HUES48 (cell line): Measurements from ENCODE around the gene CALHM2.

Experiments
- H3K27ac ChIP-seq: one replicate; pipeline ENCODE4 v1.7.0; 2013; ENCODE audit warnings: low read depth, low read length, inconsistent platforms
- H3K27me3 ChIP-seq: 2 replicates; pipeline ENCODE4 v1.6.1; 2013; ENCODE audit warnings: mild to moderate bottlenecking, low read length; ENCODE audit not compliant: control insufficient read depth, insufficient read depth
- H3K36me3 ChIP-seq: 2 replicates; pipeline ENCODE4 v1.6.1; 2013; ENCODE audit warnings: low read length; ENCODE audit not compliant: control insufficient read depth, insufficient read depth
- H3K4me1 ChIP-seq: 2 replicates; pipeline ENCODE4 v1.6.1; 2013; ENCODE audit warnings: mild to moderate bottlenecking, low read length; ENCODE audit not compliant: control insufficient read depth, insufficient read depth
- H3K4me3 ChIP-seq: 2 replicates; pipeline ENCODE4 v1.5.1; 2013; ENCODE audit warnings: mild to moderate bottlenecking, low read depth, low read length
- H3K9ac ChIP-seq: 2 replicates; pipeline ENCODE4 v1.6.1; 2013; ENCODE audit warnings: mild to moderate bottlenecking, low read depth, low read length, moderate library complexity
- H3K9me3 ChIP-seq: 2 replicates; pipeline ENCODE4 v1.6.1; 2013; ENCODE audit warnings: low read length; ENCODE audit not compliant: control insufficient read depth, insufficient read depth

Gene CALHM2

DNA sequence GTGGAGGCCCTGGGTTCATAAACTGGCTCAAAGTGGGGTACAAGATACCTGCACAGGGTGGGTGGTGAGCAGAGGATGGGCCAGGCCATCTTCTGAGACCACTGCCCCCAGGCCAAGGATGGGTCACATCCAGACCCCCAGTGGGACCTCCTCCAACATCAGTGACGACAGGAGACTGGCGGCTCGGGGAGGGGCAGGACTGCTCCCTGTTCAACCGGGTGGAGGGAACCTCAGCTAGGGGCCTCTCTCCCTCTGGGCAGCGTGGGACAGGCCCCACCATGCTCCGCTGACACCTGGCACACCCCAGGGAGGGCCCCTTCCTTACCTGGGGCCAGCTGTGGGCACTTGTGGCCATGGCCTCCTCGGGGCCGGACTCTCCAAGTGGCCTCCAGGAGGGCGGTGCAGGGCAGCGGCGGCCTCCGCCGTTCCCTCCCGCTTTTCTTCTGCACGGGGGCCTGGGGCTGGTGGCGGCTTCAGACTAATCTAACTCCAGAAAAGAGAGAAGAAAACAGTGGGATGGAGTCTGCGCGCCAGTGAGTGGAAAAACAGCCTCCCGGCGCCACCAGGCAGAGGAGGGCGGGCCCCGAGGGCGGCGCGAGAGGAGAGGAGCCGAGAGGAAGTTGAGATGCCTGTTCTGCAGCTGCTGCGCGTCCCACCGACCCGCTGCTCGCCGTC lies at the start of gene CALHM2:
TSS of gene CALHM2 (minus strand) at position 540 of the 675 bp plus-strand sequence. CDS start 2,429 bp downstream, outside the sequence.
- no peak within 1 kb of the TSS for H3K27ac ChIP-seq
- H3K9ac ChIP-seq, result no peak within 1 kb of the TSS
- peak within 1 kb of the TSS; percentile 25; the same call in 1 of the 2 replicates for H3K4me3 ChIP-seq
- peaks cover 10% of the 10 kb centered on the region for H3K36me3 ChIP-seq
- no peaks in the 10 kb centered on the region for H3K9me3 ChIP-seq
- no peaks in the 10 kb centered on the region for H3K4me1 ChIP-seq
- no peaks in the 10 kb centered on the region for H3K27me3 ChIP-seq

- Histone ChIP-seq H3K36me3 (no peaks in the 10 kb centered on the region), H3K9ac (no peak overlapping the region), H3K27ac (no peak overlapping the region), H3K4me1 (no peaks in the 10 kb centered on the region), H3K27me3 (peaks cover 18% of the 10 kb centered on the region), H3K4me3 (no peak overlapping the region), H3K9me3 (no peaks in the 10 kb centered on the region)
Measured at GRCh38 chr10:103501186-103501585, 49.0 kb upstream of the CALHM2 start.

- Histone ChIP-seq H3K9ac (no peak overlapping the region), H3K27ac (no peak overlapping the region), H3K9me3 (no peaks in the 10 kb centered on the region), H3K4me3 (no peak overlapping the region), H3K36me3 (no peaks in the 10 kb centered on the region), H3K27me3 (peaks cover 25% of the 10 kb centered on the region), H3K4me1 (no peaks in the 10 kb centered on the region)
Measured at GRCh38 chr10:103500481-103500880, 48.3 kb upstream of the CALHM2 start.

- no peak overlapping the region for H3K4me3 ChIP-seq
- no peaks in the 10 kb centered on the region for H3K4me1 ChIP-seq
- H3K27me3 ChIP-seq, result peaks cover 31% of the 10 kb centered on the region
- H3K9ac ChIP-seq, result no peak overlapping the region
- H3K36me3 ChIP-seq, result no peaks in the 10 kb centered on the region
- no peaks in the 10 kb centered on the region for H3K9me3 ChIP-seq
- no peak overlapping the region for H3K27ac ChIP-seq
Measured at GRCh38 chr10:103499881-103500280, 47.7 kb upstream of the CALHM2 start.

- Histone ChIP-seq H3K9me3 (no peaks in the 10 kb centered on the region), H3K36me3 (no peaks in the 10 kb centered on the region), H3K9ac (no peak overlapping the region), H3K27ac (no peak overlapping the region), H3K27me3 (peaks cover 39% of the 10 kb centered on the region), H3K4me3 (no peak overlapping the region), H3K4me1 (no peaks in the 10 kb centered on the region)
Measured at GRCh38 chr10:103498936-103499638, 46.9 kb upstream of the CALHM2 start.

- Histone ChIP-seq H3K4me3 (no peak overlapping the region), H3K9me3 (no peaks in the 10 kb centered on the region), H3K27ac (no peak overlapping the region), H3K9ac (no peak overlapping the region), H3K27me3 (peaks cover 55% of the 10 kb centered on the region), H3K36me3 (no peaks in the 10 kb centered on the region), H3K4me1 (no peaks in the 10 kb centered on the region)
Measured at GRCh38 chr10:103497161-103497915, 45.2 kb upstream of the CALHM2 start.

DNA sequence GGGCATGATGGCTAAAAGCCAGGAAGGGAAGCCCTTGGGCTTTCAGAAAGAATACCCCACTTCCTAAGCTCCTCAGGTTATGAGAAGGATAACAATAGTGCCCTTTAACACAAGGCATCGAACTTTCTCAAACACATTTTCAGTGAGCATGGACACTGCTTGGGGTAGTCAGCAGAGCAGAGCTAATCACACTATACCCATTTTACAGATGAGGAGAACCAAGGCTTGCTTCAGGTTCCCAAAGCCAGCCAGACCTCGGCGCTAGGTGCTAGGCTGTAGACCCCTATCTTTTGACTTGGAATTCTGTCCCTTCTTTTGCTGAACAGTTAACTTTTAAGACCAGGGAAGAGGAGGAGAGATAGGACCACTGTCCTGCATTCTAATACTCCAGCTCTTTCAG lies 43.2 kb upstream of the CALHM2 start:
- Histone ChIP-seq H3K27ac (no peak overlapping the region), H3K9ac (no peak overlapping the region), H3K27me3 (peaks cover 64% of the 10 kb centered on the region), H3K9me3 (no peaks in the 10 kb centered on the region), H3K36me3 (no peaks in the 10 kb centered on the region), H3K4me3 (no peak overlapping the region), H3K4me1 (peaks cover 4% of the 10 kb centered on the region; the same call in 1 of the 2 replicates)

DNA sequence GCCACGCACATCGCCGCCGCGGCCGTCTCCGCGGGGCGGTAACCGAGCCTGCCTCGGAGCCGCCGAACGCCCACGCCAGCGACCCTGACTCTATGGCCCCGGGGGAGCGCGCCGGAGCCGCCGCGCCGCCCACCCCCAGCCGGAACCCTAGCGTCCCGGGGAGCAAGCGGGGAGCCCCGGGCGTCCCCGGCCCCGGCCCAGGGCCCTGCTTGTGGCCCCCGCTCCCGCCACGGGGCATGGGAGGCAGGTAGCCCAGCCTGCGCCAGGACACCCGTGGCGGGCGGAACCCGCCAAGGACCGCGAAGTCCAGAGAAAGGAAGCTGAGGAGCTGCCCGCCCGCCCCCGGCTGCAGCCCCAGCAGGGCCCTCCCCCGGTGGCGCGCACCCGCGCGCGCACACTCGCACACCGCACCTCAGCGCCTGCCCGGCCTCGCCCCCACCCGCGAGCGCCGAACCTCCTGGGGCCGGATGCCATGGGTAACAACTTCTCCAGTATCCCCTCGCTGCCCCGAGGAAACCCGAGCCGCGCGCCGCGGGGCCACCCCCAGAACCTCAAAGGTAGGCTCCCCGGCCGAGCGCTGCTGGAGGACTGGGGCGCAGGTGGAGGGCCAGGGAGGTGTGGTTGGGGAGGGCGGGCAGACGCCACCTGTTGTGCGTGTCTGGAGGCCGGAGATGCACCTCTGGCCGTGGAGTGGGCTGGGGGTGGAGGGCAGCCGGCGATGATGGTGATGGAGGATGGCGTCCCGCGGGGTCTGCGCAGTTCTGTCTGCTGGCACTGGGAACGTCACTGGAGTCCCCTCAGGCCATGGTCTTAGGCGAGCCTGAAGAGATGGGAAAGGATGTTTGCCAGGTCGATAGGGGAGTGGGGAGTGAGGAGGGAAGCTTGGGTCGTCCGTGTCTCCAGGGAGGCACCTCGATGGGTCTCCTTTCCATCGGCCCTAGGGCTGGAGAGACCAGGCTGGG lies 42.0 kb upstream of the CALHM2 start:
- peak overlapping the region; percentile 67 for H3K4me3 ChIP-seq
- H3K9ac ChIP-seq, result no peak overlapping the region
- H3K9me3 ChIP-seq, result no peaks in the 10 kb centered on the region
- peaks cover 64% of the 10 kb centered on the region for H3K27me3 ChIP-seq
- peaks cover 4% of the 10 kb centered on the region; the same call in 1 of the 2 replicates for H3K4me1 ChIP-seq
- no peaks in the 10 kb centered on the region for H3K36me3 ChIP-seq
- H3K27ac ChIP-seq, result no peak overlapping the region

- H3K36me3 ChIP-seq, result no peaks in the 10 kb centered on the region
- H3K9ac ChIP-seq, result no peak within 1 kb of the TSS
- no peak within 1 kb of the TSS for H3K27ac ChIP-seq
- peaks cover 64% of the 10 kb centered on the region for H3K27me3 ChIP-seq
- peak within 1 kb of the TSS; percentile 67 for H3K4me3 ChIP-seq
- peaks cover 4% of the 10 kb centered on the region; the same call in 1 of the 2 replicates for H3K4me1 ChIP-seq
- no peaks in the 10 kb centered on the region for H3K9me3 ChIP-seq
Measured at GRCh38 chr10:103493362-103493915, 41.3 kb upstream of the CALHM2 start, which contains the start of gene NEURL1. TSS of gene NEURL1 (plus strand) at chr10:103493705. CDS start at chr10:103494388, 683 bp downstream.
